Measurements from ENCODE around the gene MARF1. TPM values are rescaled to one million over a fixed set of nuclear protein-coding genes. Genes with fewer than 3 reads are reported as not detected.
A peak's percentile ranks its signal among the peaks of the same experiment; 100 is the strongest.
"Not testable (repeated sequence)": the region's sequence is repeated elsewhere in the genome, so short reads cannot be mapped to it uniquely, and the experiment has no call there.

MARF1 gene
- total RNA-seq, 1 experiment from 2014 or later: 3.3 TPM

- DNase-seq (ENCODE audit: low spot score): no peak
These were observed 11.6 kb upstream of the MARF1 start for GRCh38 chr16:15654591-15654990.

GRCh38 chr16:15653227-15653626 lies 10.3 kb upstream of the MARF1 start:
- no peak for DNase-seq (ENCODE audit: low spot score)

- DNase-seq (ENCODE audit: low spot score): no peak
These were observed 9.5 kb upstream of the MARF1 start for GRCh38 chr16:15652293-15653001.

GRCh38 chr16:15650698-15651171 lies 7.8 kb upstream of the MARF1 start:
- DNase-seq (ENCODE audit: low spot score): peak; percentile 18

- peak; percentile 89 for DNase-seq (ENCODE audit: low spot score)
These were observed 7.2 kb upstream of the MARF1 start, which contains the start of gene NDE1 for GRCh38 chr16:15650019-15650697. Gene NDE1, plus strand, starts transcription at chr16:15650245. Its CDS starts 14,534 bp downstream, at chr16:15664779.

GRCh38 chr16:15649727-15650018 lies 6.7 kb upstream of the MARF1 start:
- DNase-seq (ENCODE audit: low spot score): no peak

GRCh38 chr16:15649311-15649710 lies 6.4 kb upstream of the MARF1 start:
- not testable (repeated sequence) for DNase-seq (ENCODE audit: low spot score)

GRCh38 chr16:15648135-15648730 lies 5.3 kb upstream of the MARF1 start:
- no peak for DNase-seq (ENCODE audit: low spot score)

GRCh38 chr16:15647294-15648014 lies 4.5 kb upstream of the MARF1 start:
- no peak for DNase-seq (ENCODE audit: low spot score)

- not testable (repeated sequence) for DNase-seq (ENCODE audit: low spot score)
These were observed 3.8 kb upstream of the MARF1 start for GRCh38 chr16:15646557-15647293.

- DNase-seq (ENCODE audit: low spot score): peak; percentile 62
These were observed 2.1 kb upstream of the MARF1 start for GRCh38 chr16:15644962-15645465.

- DNase-seq (ENCODE audit: low spot score): no peak
These were observed 1.5 kb upstream of the MARF1 start for GRCh38 chr16:15644267-15644961.

- no peak for DNase-seq (ENCODE audit: low spot score)
These were observed 944 bp upstream of the MARF1 start for GRCh38 chr16:15643946-15644250.

GRCh38 chr16:15642557-15643047 lies 352 bp downstream of the MARF1 start:
- DNase-seq (ENCODE audit: low spot score): peak; percentile 88

GRCh38 chr16:15641753-15642556 lies 999 bp downstream of the MARF1 start:
- DNase-seq (ENCODE audit: low spot score): no peak

- no peak for DNase-seq (ENCODE audit: low spot score)
These were observed 2.0 kb downstream of the MARF1 start for GRCh38 chr16:15640966-15641365.

- no peak for DNase-seq (ENCODE audit: low spot score)
These were observed 3.8 kb downstream of the MARF1 start for GRCh38 chr16:15639061-15639568.

GRCh38 chr16:15636392-15636873 lies 6.5 kb downstream of the MARF1 start:
- DNase-seq (ENCODE audit: low spot score): no peak

GRCh38 chr16:15635926-15636325 lies 7.0 kb downstream of the MARF1 start:
- DNase-seq (ENCODE audit: low spot score): no peak

Measured in HT-29 (cell line).